GM23338 (cell line): ENCODE results near the gene ADGRL3. TPM values are rescaled to one million over a fixed set of nuclear protein-coding genes. Genes with fewer than 3 reads are reported as not detected.
A peak's percentile ranks its signal among the peaks of the same experiment; 100 is the strongest.

Experiments used
- ATAC-seq: fragments of 200-7000 bp; cut with Tn5 transposase; 3 replicates; pipeline ENCODE4 v1.9.1; 2020
- DNase-seq: peaks from one replicate; pipeline ENCODE4 v3.0.0-alpha.2; 2015; ENCODE audit warnings: low spot score
- H2AFZ ChIP-seq: fragments of 200-600 bp; sonication (generic); 2 replicates; pipeline ENCODE4 v1.8.0; 2016; ENCODE audit warnings: antibody characterized with exemption, mild to moderate bottlenecking, moderate library complexity
- H3F3A ChIP-seq: fragments of 200-600 bp; sonication (generic); replicated peaks from 2 replicates; pipeline ENCODE4 v1.8.0; 2017; ENCODE audit warnings: antibody characterized with exemption, mixed run types, low read depth
- H3K27ac ChIP-seq: fragments of 200-600 bp; sonication (generic); 2 replicates; pipeline ENCODE4 v1.6.1; 2016; ENCODE audit warnings: low read depth
- H3K27me3 ChIP-seq: fragments of 200-600 bp; sonication (generic); 2 replicates; pipeline ENCODE4 v1.8.0; 2016; ENCODE audit warnings: mild to moderate bottlenecking, mixed run types, moderate library complexity; ENCODE audit not compliant: insufficient read depth
- H3K36me3 ChIP-seq: fragments of 200-600 bp; sonication (generic); 2 replicates; pipeline ENCODE4 v1.8.0; 2016; ENCODE audit warnings: mild to moderate bottlenecking; ENCODE audit not compliant: insufficient read depth
- H3K4me1 ChIP-seq: fragments of 200-600 bp; sonication (generic); 2 replicates; pipeline ENCODE4 v1.8.0; 2016; ENCODE audit warnings: mild to moderate bottlenecking, moderate library complexity; ENCODE audit not compliant: insufficient read depth
- H3K4me2 ChIP-seq: fragments of 200-600 bp; sonication (generic); 2 replicates; pipeline ENCODE4 v1.7.1; 2017; ENCODE audit warnings: mixed run types
- H3K4me3 ChIP-seq: fragments of 200-600 bp; sonication (generic); 2 replicates; pipeline ENCODE4 v1.6.1; 2016; ENCODE audit warnings: mixed run types
- H3K79me2 ChIP-seq: fragments of 200-600 bp; sonication (generic); replicated peaks from 2 replicates; pipeline ENCODE4 v1.8.0; 2017; ENCODE audit warnings: mild to moderate bottlenecking; ENCODE audit not compliant: insufficient read depth
- H3K9me2 ChIP-seq: fragments of 200-600 bp; sonication (generic); 2 replicates; pipeline ENCODE4 v1.8.0; 2017; ENCODE audit not compliant: insufficient read depth
- H4K20me1 ChIP-seq: fragments of 200-600 bp; sonication (generic); replicated peaks from 2 replicates; pipeline ENCODE4 v1.8.0; 2017; ENCODE audit warnings: mild to moderate bottlenecking; ENCODE audit not compliant: insufficient read depth
- H3K27ac Mint-ChIP-seq: 2 replicates; pipeline ENCODE4 v1.8.0; 2020; ENCODE audit warnings: inconsistent platforms, mild to moderate bottlenecking, moderate library complexity, mixed read lengths
- H3K27me3 Mint-ChIP-seq: 3 replicates; pipeline ENCODE4 v1.8.0; 2022; ENCODE audit warnings: low read depth, mild to moderate bottlenecking, moderate library complexity, mixed read lengths, inconsistent platforms; ENCODE audit not compliant: insufficient read depth, poor library complexity
- H3K36me3 Mint-ChIP-seq: 3 replicates; pipeline ENCODE4 v1.8.0; 2021; ENCODE audit warnings: low read depth, mild to moderate bottlenecking, inconsistent platforms, moderate library complexity, mixed read lengths
- H3K4me1 Mint-ChIP-seq: 3 replicates; pipeline ENCODE4 v1.8.0; 2020; ENCODE audit warnings: mild to moderate bottlenecking, inconsistent platforms, mixed read lengths
- H3K4me3 Mint-ChIP-seq: 3 replicates; pipeline ENCODE4 v1.8.0; 2021; ENCODE audit warnings: moderate library complexity, mild to moderate bottlenecking, inconsistent platforms, mixed read lengths
- H3K9me3 Mint-ChIP-seq: 3 replicates; pipeline ENCODE4 v1.8.0; 2020; ENCODE audit warnings: moderate library complexity, mild to moderate bottlenecking, inconsistent platforms, mixed read lengths
- EZH2phosphoT487 ChIP-seq: fragments of 200-600 bp; sonication (generic); IDR thresholded peaks from one replicate; pipeline ENCODE4 v1.8.1; 2018; ENCODE audit warnings: antibody characterized with exemption; ENCODE audit not compliant: unreplicated experiment
- NANOG ChIP-seq: IDR thresholded peaks from 2 replicates; pipeline ENCODE4 v1.6.1; 2016; ENCODE audit warnings: antibody characterized with exemption, borderline replicate concordance
- POLR2AphosphoS5 ChIP-seq: IDR thresholded peaks from 2 replicates; pipeline ENCODE4 v1.6.1; 2016; ENCODE audit warnings: antibody characterized with exemption, low read depth
- STAT1 ChIP-seq: IDR thresholded peaks from one replicate; pipeline ENCODE4 v1.6.1; 2016; ENCODE audit warnings: antibody characterized with exemption; ENCODE audit not compliant: unreplicated experiment
- ZNF331 ChIP-seq: fragments of 250-450 bp; sonication (Bioruptor Pico); IDR thresholded peaks from 2 replicates; pipeline ENCODE4 v1.5.0; 2020; ENCODE audit warnings: low read depth, mild to moderate bottlenecking, moderate library complexity
- polyA plus RNA-seq: library from polyadenylated mRNA; unstranded; fragments of >200 nt; fragmentation: Nextera tagmentation; extraction: Ambion mirVana; gene quantifications from 2 replicates; pipeline ENCODE4 v1.2.1, GENCODE V29; 2016
- total RNA-seq: library from RNA; depleted of rRNA; stranded (reverse); fragments of >200 nt; shearing (Covaris generic); gene quantifications from 2 replicates; pipeline ENCODE4 v1.2.3, GENCODE V29; 2014
- TF ChIP-seq, protein P1 (sequence below): fragments of 250-450 bp; sonication (Bioruptor Pico); IDR thresholded peaks from 2 replicates; pipeline ENCODE4 v1.5.0; 2020; ENCODE audit warnings: mild to moderate bottlenecking, moderate library complexity
- TF ChIP-seq, protein P2 (sequence below), 2 experiments: fragments of 200-600 bp in 1 of 2; sonication (generic) in 1 of 2; conservative IDR thresholded peaks; 2 replicates each; pipeline versions ENCODE4 v1.5.1 to v1.6.1; 2016 to 2017; ENCODE audit warnings: antibody characterized with exemption in 2 of 2, low read depth in 2 of 2, mild to moderate bottlenecking in 2 of 2, moderate library complexity in 1 of 2

Gene ADGRL3
- total and polyA plus RNA-seq, 2 experiments from 2014 or later, result 9.7 to 16.5 TPM

DNA sequence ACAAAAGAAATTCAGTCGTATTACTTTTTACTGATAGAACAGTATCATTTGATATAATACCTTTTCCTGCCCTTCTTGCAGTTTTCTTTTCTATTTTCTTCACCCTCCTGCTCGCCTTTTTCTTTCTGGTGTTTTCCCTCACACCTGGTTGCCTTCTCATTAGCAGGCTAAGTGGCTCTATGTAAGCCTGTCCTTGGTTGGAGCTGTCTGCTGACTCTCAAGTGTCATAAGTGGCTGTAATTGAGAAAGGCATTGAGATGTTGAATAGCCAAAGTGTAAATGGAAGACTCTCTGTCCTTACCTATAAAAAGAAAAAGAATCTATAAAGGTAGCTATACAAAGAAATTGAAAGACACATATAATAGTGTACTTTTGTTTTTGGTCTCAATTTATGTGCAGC, 180.7 kb downstream of the ADGRL3 start:
- peaks cover 33% of the 10 kb centered on the region for H3K4me1 ChIP-seq
- H3K4me3 ChIP-seq, result no peak overlapping the region
- peaks cover 2% of the 10 kb centered on the region for H3K27me3 Mint-ChIP-seq
- DNase-seq, result peak; percentile 50
- peak overlapping the region; percentile 77 for H3K27ac Mint-ChIP-seq
- H3F3A ChIP-seq, result no peaks in the 10 kb centered on the region
- H3K27ac ChIP-seq, result peak overlapping the region; percentile 46; the same call in 1 of the 2 replicates
- TF ChIP-seq, protein P1, sequence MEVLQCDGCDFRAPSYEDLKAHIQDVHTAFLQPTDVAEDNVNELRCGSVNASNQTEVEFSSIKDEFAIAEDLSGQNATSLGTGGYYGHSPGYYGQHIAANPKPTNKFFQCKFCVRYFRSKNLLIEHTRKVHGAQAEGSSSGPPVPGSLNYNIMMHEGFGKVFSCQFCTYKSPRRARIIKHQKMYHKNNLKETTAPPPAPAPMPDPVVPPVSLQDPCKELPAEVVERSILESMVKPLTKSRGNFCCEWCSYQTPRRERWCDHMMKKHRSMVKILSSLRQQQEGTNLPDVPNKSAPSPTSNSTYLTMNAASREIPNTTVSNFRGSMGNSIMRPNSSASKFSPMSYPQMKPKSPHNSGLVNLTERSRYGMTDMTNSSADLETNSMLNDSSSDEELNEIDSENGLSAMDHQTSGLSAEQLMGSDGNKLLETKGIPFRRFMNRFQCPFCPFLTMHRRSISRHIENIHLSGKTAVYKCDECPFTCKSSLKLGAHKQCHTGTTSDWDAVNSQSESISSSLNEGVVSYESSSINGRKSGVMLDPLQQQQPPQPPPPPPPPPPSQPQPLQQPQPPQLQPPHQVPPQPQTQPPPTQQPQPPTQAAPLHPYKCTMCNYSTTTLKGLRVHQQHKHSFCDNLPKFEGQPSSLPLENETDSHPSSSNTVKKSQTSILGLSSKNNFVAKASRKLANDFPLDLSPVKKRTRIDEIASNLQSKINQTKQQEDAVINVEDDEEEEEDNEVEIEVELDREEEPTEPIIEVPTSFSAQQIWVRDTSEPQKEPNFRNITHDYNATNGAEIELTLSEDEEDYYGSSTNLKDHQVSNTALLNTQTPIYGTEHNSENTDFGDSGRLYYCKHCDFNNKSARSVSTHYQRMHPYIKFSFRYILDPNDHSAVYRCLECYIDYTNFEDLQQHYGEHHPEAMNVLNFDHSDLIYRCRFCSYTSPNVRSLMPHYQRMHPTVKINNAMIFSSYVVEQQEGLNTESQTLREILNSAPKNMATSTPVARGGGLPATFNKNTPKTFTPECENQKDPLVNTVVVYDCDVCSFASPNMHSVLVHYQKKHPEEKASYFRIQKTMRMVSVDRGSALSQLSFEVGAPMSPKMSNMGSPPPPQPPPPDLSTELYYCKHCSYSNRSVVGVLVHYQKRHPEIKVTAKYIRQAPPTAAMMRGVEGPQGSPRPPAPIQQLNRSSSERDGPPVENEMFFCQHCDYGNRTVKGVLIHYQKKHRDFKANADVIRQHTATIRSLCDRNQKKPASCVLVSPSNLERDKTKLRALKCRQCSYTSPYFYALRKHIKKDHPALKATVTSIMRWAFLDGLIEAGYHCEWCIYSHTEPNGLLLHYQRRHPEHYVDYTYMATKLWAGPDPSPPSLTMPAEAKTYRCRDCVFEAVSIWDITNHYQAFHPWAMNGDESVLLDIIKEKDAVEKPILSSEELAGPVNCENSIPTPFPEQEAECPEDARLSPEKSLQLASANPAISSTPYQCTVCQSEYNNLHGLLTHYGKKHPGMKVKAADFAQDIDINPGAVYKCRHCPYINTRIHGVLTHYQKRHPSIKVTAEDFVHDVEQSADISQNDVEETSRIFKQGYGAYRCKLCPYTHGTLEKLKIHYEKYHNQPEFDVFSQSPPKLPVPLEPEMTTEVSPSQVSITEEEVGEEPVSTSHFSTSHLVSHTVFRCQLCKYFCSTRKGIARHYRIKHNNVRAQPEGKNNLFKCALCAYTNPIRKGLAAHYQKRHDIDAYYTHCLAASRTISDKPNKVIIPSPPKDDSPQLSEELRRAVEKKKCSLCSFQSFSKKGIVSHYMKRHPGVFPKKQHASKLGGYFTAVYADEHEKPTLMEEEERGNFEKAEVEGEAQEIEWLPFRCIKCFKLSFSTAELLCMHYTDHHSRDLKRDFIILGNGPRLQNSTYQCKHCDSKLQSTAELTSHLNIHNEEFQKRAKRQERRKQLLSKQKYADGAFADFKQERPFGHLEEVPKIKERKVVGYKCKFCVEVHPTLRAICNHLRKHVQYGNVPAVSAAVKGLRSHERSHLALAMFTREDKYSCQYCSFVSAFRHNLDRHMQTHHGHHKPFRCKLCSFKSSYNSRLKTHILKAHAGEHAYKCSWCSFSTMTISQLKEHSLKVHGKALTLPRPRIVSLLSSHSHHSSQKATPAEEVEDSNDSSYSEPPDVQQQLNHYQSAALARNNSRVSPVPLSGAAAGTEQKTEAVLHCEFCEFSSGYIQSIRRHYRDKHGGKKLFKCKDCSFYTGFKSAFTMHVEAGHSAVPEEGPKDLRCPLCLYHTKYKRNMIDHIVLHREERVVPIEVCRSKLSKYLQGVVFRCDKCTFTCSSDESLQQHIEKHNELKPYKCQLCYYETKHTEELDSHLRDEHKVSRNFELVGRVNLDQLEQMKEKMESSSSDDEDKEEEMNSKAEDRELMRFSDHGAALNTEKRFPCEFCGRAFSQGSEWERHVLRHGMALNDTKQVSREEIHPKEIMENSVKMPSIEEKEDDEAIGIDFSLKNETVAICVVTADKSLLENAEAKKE (CRISPR knock-in tag), result no peak
- TF ChIP-seq NANOG (peak; percentile 23; the same call in 1 of the 2 replicates), POLR2AphosphoS5 (no peak)
- H3K79me2 ChIP-seq, result peaks cover 11% of the 10 kb centered on the region; the same call in 1 of the 2 replicates
- ATAC-seq, result peak; percentile 77
- H3K36me3 Mint-ChIP-seq, result peaks cover 12% of the 10 kb centered on the region
- H3K4me1 Mint-ChIP-seq, result peaks cover 38% of the 10 kb centered on the region
- H3K9me3 Mint-ChIP-seq, result peaks cover 8% of the 10 kb centered on the region; the same call in 2 of the 3 replicates
- H3K9me2 ChIP-seq, result no peaks in the 10 kb centered on the region
- no peak overlapping the region for H2AFZ ChIP-seq
- no peaks in the 10 kb centered on the region for H3K27me3 ChIP-seq
- no peaks in the 10 kb centered on the region for H4K20me1 ChIP-seq
- no peaks in the 10 kb centered on the region for H3K36me3 ChIP-seq
- H3K4me2 ChIP-seq, result peak overlapping the region; percentile 15; the same call in 1 of the 2 replicates
- no peak overlapping the region for H3K4me3 Mint-ChIP-seq

DNA sequence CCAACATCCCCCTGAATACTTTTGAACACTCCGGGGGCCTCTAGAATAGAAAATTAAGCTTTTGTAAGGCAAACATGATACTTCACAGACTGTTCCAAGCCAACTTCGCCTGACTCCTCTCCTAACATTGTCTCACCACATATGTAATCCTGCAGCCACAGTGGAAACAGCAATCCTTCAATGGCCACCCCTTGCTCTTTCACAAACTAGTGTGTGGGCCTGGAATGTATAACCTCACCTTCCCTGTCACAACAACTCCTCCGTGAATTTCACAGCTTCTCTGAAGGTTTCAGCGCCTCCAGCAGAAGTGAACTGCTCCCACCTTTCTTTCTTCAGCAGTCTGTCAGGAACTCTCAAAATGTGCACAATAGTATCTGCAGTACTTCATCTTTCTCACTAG, 185.1 kb downstream of the ADGRL3 start:
- Histone ChIP-seq H3K4me2 (0 out of 2 replicates have a peak overlapping the region, but pooled peaks have one; percentile 57), H2AFZ (no peak overlapping the region), H3K79me2 (no peaks in the 10 kb centered on the region), H3K27ac (no peak overlapping the region), H4K20me1 (no peaks in the 10 kb centered on the region), H3K36me3 (no peaks in the 10 kb centered on the region), H3K4me1 (peaks cover 62% of the 10 kb centered on the region), H3K4me3 (no peak overlapping the region), H3F3A (no peaks in the 10 kb centered on the region), H3K9me2 (no peaks in the 10 kb centered on the region), H3K27me3 (no peaks in the 10 kb centered on the region)
- TF ChIP-seq EZH2phosphoT487 (no peak), ZNF331 (no peak), STAT1 (no peak)
- TF ChIP-seq, protein P2, sequence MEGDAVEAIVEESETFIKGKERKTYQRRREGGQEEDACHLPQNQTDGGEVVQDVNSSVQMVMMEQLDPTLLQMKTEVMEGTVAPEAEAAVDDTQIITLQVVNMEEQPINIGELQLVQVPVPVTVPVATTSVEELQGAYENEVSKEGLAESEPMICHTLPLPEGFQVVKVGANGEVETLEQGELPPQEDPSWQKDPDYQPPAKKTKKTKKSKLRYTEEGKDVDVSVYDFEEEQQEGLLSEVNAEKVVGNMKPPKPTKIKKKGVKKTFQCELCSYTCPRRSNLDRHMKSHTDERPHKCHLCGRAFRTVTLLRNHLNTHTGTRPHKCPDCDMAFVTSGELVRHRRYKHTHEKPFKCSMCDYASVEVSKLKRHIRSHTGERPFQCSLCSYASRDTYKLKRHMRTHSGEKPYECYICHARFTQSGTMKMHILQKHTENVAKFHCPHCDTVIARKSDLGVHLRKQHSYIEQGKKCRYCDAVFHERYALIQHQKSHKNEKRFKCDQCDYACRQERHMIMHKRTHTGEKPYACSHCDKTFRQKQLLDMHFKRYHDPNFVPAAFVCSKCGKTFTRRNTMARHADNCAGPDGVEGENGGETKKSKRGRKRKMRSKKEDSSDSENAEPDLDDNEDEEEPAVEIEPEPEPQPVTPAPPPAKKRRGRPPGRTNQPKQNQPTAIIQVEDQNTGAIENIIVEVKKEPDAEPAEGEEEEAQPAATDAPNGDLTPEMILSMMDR (conservative IDR thresholded peaks at IDR 0.05; ENCODE audit: low read depth in 2 of 2), result no peak
- Mint-ChIP-seq H3K4me3 (no peak overlapping the region), H3K36me3 (no peaks in the 10 kb centered on the region; the same call in 2 of the 3 replicates), H3K27ac (0 out of 2 replicates have a peak overlapping the region, but pooled peaks have one; percentile 6), H3K4me1 (peaks cover 64% of the 10 kb centered on the region), H3K9me3 (no peaks in the 10 kb centered on the region), H3K27me3 (peaks cover 2% of the 10 kb centered on the region)
- DNase-seq, result no peak
- peak; percentile 42; the same call in 2 of the 3 replicates for ATAC-seq
